GM12878 (cell line): Measurements from ENCODE around the gene TOP1.

ENCODE experiments used
- BACH1 ChIP-seq: fragments of 450-650 bp; IDR thresholded peaks from 2 replicates; pipeline ENCODE4 v1.6.1; 2017; ENCODE audit warnings: mild to moderate bottlenecking, borderline replicate concordance
- CTCF ChIP-seq, 3 experiments: IDR thresholded peaks in 2 of 3; conservative IDR thresholded peaks in 1 of 3; 2 replicates each; pipeline ENCODE4 v1.5.1; 2011; ENCODE audit warnings: low read depth in 3 of 3, low read length in 3 of 3, mild to moderate bottlenecking in 3 of 3, control low read depth in 2 of 3, moderate library complexity in 2 of 3, inconsistent platforms in 1 of 3, mixed read lengths in 1 of 3; ENCODE audit not compliant: control insufficient read depth in 2 of 3, insufficient read depth in 1 of 3; ENCODE audit errors: extremely low read depth in 1 of 3
- EGR1 ChIP-seq, 2 experiments: IDR thresholded peaks; 1 replicate in 1 of 2; 2 replicates in 1 of 2; pipeline ENCODE4 v1.6.1; 2011 to 2012; ENCODE audit warnings: low read depth in 2 of 2, low read length in 2 of 2, borderline replicate concordance in 1 of 2, mild to moderate bottlenecking in 1 of 2, moderate library complexity in 1 of 2
- EP300 ChIP-seq, 2 experiments: fragments of 150-350 bp in 1 of 2; IDR thresholded peaks; 2 replicates each; pipeline ENCODE4 v1.6.1; 2011 to 2012; ENCODE audit warnings: low read depth in 2 of 2, low read length in 2 of 2, borderline replicate concordance in 1 of 2, improper control_type of control experiment in 1 of 2, inconsistent platforms in 1 of 2; ENCODE audit not compliant: control insufficient read depth in 1 of 2
- EZH2 ChIP-seq: IDR thresholded peaks from 2 replicates; pipeline ENCODE4 v1.6.1; 2012; ENCODE audit warnings: low read depth, mild to moderate bottlenecking, control low read depth, inconsistent platforms, low read length, borderline replicate concordance; ENCODE audit not compliant: control insufficient read depth
- FOXM1 ChIP-seq: IDR thresholded peaks from 2 replicates; pipeline ENCODE4 v1.6.1; 2012; ENCODE audit warnings: low read depth, mild to moderate bottlenecking, inconsistent platforms, low read length, moderate library complexity
- IRF3 ChIP-seq: fragments of 450-650 bp; IDR thresholded peaks from 2 replicates; pipeline ENCODE4 v1.6.1; 2014; ENCODE audit warnings: mild to moderate bottlenecking
- PAX5 ChIP-seq: IDR thresholded peaks from 2 replicates; pipeline ENCODE4 v1.6.1; 2011; ENCODE audit warnings: low read depth, low read length, borderline replicate concordance
- POLR2A ChIP-seq: IDR thresholded peaks from 2 replicates; pipeline ENCODE4 v1.6.1; 2011; ENCODE audit warnings: low read depth, mild to moderate bottlenecking, low read length
- RAD21 ChIP-seq: IDR thresholded peaks from 2 replicates; pipeline ENCODE4 v1.6.1; 2011; ENCODE audit warnings: mild to moderate bottlenecking, low read depth, low read length, moderate library complexity; ENCODE audit not compliant: insufficient read depth
- TBL1XR1 ChIP-seq: IDR thresholded peaks from 2 replicates; pipeline ENCODE4 v1.6.1; 2012; ENCODE audit warnings: low read depth, low read length, improper control_type of control experiment
- ZBTB11 ChIP-seq: fragments of 450-650 bp; formaldehyde crosslinking; IDR thresholded peaks from 2 replicates; pipeline ENCODE4 v1.5.0; 2022; ENCODE audit warnings: mild to moderate bottlenecking, missing genetic modification characterization
- ZBTB33 ChIP-seq: fragments of 450-650 bp; IDR thresholded peaks from 2 replicates; pipeline ENCODE4 v1.6.1; 2017; ENCODE audit warnings: mild to moderate bottlenecking
- ZZZ3 ChIP-seq: IDR thresholded peaks from 2 replicates; pipeline ENCODE4 v1.6.1; 2011; ENCODE audit warnings: low read depth; ENCODE audit not compliant: control insufficient read depth, insufficient read length

- TF ChIP-seq TBL1XR1 (no peak), EGR1 (IDR thresholded peaks at IDR 0.05; ENCODE audit: borderline replicate concordance in 1 of 2, low read depth in 2 of 2, low read length in 2 of 2) (no peak), FOXM1 (no peak), RAD21 (no peak), ZZZ3 (no peak), POLR2A (no peak), PAX5 (no peak), CTCF (IDR thresholded peaks at IDR 0.05 in 2 of 3, conservative IDR thresholded peaks at IDR 0.05 in 1 of 3; ENCODE audit: control insufficient read depth in 2 of 3, extremely low read depth in 1 of 3, insufficient read depth in 1 of 3, low read depth in 3 of 3, low read length in 3 of 3) (no peak), EP300 (IDR thresholded peaks at IDR 0.05; ENCODE audit: borderline replicate concordance in 1 of 2, control insufficient read depth in 1 of 2, low read depth in 2 of 2, low read length in 2 of 2) (no peak), EZH2 (no peak), BACH1 (no peak), ZBTB11 (no peak), IRF3 (no peak), ZBTB33 (no peak)
Observed at GRCh38 chr20:41076776-41077175, 48.2 kb downstream of the TOP1 start.
